ENCODE results near the gene PDGFD. TPM values are rescaled to one million over a fixed set of nuclear protein-coding genes. Genes with fewer than 3 reads are reported as not detected.

Gene PDGFD
- polyA plus RNA-seq, 3 donors = 7.7 to 15.7 (median 9.1) TPM

- no peak overlapping the region for H3K27ac ChIP-seq (ENCODE audit: low read depth, low read length)
Observed at GRCh38 chr11:103889679-103890078, 274.3 kb downstream of the PDGFD start.

GRCh38 chr11:103888541-103888951 lies 275.4 kb downstream of the PDGFD start:
- no peak overlapping the region for H3K27ac ChIP-seq (ENCODE audit: low read depth, low read length)

DNA sequence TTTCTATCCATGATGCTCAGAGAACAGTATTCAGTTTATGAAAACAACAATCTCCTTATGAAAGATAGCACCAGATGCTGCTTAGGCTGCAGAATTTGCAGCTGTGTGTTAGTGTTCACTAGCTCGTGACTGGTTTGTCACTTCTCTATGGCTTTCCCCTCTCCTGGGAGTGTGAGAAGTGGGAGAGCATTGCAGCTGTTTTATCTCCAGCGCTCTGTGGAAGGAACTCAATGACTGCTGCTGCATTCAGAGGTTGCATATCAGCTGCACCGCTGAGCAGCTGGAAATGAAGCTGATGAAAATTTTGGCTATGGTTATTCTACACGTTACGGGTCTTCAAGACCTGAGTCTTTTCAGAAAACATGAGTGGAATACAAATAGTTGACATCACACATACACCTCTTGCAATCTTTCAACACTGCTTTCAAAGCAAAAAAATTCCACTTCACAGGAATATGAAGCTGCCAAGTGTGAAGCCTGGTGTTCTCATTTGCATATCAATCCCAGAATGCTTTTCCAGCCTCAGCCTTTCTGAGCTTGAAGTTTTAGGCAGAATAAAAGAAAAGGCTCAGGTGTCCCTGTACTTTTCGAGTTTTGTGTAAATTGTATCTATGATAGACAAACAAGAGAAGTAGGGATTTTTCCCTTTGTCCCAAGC lies 276.8 kb downstream of the PDGFD start:
- H3K27ac ChIP-seq (ENCODE audit: low read depth, low read length) = no peak overlapping the region
- 45 to 53% (median 49%) methylated on average over 6 of the region's 6 CpGs for WGBS, 3 donors

- no peak overlapping the region for H3K27ac ChIP-seq (ENCODE audit: low read depth, low read length)
- WGBS, 3 donors = 66 to 90% (median 83%) methylated on average over 1 of the region's 1 CpG
Observed at GRCh38 chr11:103883856-103884255, 280.1 kb downstream of the PDGFD start.

DNA sequence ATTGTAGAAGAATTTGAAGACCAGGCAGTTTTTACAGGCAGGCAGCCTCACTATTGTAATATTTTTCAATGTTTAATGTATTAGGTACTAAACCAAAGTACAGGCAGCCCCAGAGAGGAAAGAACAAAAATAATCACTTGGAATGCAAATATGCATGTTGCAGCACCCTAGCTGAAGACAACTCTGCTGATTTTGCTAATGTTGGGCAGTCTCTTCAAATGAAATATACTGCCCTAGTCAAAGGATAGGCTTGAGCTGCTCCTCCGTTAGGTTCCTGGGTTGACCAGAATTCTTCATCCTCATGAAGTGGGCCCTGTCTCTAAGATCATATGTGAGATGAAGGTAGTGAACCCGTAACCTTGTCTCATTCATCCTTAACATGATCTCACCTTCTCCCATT lies 280.7 kb downstream of the PDGFD start:
- H3K27ac ChIP-seq (ENCODE audit: low read depth, low read length) = no peak overlapping the region
- WGBS, 3 donors = 94 to 98% (median 96%) methylated on average over 2 of the region's 2 CpGs

DNA sequence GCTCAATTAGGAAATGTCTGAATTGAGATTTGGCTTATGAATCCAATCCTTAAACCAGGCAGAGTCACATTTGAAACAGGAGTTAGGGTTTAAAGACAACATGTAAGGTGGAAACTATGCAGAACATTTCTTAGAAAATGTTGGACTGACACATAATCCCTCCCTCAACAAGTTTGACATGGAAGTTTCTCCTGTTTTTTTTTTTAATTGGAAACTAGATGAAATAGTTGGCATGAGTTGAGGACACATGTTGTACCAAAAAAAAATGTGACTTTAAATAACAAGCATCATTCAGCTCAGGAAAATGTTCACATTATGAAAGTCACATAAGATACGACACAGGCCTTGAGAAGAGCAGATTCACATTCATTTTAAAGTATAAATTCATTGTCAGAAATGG lies 282.4 kb downstream of the PDGFD start:
- no peak overlapping the region for H3K27ac ChIP-seq (ENCODE audit: low read depth, low read length)
- WGBS, 3 donors = 68 to 81% (median 68%) methylated on average over 1 of the region's 1 CpG

DNA sequence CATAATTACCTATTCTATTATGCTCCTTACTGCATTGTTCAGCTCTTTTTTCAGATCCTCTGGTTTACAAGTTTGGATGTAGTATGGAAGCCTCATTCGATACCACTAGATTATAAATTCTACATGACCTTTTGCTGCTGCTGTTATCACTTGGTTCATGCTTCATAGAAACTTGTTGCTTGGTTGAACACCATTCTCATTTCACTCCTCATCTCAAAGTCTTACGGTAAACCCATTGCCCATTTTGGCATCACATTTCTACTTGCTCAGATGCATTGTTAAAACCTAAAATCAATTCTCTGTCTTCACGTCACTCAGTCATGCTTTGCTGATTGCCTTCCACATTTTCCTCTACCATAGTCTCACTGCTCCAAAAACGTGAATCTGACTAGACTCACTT lies 283.0 kb downstream of the PDGFD start:
- H3K27ac ChIP-seq (ENCODE audit: low read depth, low read length) = no peak overlapping the region
- WGBS, 3 donors = 91 to 94% (median 93%) methylated on average over 4 of the region's 4 CpGs

GRCh38 chr11:103878646-103879045 lies 285.3 kb downstream of the PDGFD start:
- no peak overlapping the region for H3K27ac ChIP-seq (ENCODE audit: low read depth, low read length)

GRCh38 chr11:103877221-103877620 lies 286.7 kb downstream of the PDGFD start:
- H3K27ac ChIP-seq (ENCODE audit: low read depth, low read length) = no peak overlapping the region

DNA sequence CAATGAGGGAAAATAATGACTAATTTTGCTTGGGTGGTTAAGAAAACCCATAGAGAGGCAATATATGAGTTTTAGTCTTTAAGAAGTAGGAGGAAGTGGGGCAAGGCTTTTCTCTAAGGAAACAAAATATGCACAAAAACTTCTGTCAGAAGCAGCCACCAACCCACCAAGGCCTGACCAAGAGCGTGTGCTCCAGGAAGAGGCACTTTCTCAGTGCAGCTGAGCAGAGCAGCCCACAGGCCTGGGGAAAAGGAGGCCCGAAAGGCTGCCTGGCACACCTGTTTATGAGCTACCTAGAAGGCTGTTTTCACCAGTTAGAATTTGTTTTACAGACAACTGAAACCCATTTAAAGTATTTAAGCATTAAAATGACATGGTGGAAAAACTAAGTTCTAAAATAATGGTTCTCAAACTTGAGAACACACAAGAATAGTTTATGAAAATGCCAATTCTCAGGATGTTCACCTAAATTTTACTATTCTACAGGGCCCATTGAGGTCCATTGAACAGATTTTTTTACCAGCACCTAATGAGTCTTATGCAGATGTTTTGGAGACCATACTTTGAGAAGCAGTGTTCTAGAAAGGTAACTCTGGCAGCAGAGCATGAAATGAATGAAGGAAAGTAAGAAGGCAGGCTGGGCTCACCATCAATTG lies 288.0 kb downstream of the PDGFD start:
- H3K27ac ChIP-seq (ENCODE audit: low read depth, low read length) = no peak overlapping the region
- 64 to 85% (median 80%) methylated on average over 2 of the region's 2 CpGs for WGBS, 3 donors

- no peak overlapping the region for H3K27ac ChIP-seq (ENCODE audit: low read depth, low read length)
- 92 to 94% (median 92%) methylated on average over 3 of the region's 3 CpGs for WGBS, 3 donors
Observed at GRCh38 chr11:103872748-103873147, 291.2 kb downstream of the PDGFD start.

DNA sequence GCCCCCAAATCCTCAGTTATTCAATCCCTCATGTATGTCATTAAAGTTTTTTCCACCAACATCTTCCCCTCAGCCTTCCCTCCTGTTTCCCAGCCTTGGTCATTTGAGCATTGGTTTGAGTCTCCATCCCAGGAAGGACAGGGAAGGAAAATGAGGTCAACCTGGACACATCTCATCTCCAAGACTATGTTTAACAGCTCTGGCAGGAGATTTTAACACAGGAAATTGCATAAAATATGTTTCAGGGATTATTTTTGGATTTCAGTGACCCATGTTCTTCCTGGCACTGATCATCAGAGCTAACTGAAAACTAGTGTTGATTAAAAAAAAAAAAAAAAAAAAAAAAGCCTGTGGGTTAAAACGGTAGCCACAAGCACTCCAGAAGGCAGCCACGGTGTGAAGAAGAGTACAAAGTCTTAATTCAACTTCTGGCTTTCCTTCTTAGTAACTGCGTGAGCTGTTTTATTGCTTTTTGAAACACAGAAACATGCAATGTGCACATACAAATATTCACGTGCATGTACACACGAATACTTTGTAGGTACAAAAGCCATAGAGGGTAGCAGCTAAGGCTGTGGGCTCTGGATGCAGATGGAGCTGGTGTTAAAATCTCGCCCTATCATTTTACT lies 291.9 kb downstream of the PDGFD start:
- 55 to 83% (median 59%) methylated on average over 6 of the region's 6 CpGs for WGBS, 3 donors
- H3K27ac ChIP-seq (ENCODE audit: low read depth, low read length) = no peak overlapping the region

DNA sequence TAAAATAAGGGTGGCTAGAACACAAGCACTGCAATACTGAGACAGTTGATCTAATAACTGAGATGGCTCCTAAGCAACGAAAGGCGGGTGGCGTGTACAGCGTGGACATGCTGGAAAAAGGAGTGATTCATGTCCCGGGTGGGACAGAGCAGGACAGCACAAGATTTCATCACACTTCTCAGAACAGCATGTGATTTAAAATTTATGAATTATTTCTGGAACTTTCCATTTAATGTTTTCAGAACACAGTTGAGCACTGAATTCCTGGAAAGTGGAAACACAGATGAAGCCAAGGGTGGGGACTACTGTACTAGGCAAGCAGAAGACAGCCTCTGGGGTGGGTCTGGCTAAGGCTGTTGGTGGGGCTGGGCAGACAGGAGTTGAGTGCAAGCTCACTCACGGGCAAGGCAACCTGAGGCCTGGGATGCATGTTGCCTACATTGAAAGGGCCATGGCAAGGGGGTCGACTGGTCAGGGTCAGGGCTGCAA lies 293.1 kb downstream of the PDGFD start:
- H3K27ac ChIP-seq (ENCODE audit: low read depth, low read length) = no peak overlapping the region

GRCh38 chr11:103867481-103867880 lies 296.5 kb downstream of the PDGFD start:
- WGBS, 3 donors = 94 to 98% (median 94%) methylated on average over 4 of the region's 4 CpGs
- H3K27ac ChIP-seq (ENCODE audit: low read depth, low read length) = no peak overlapping the region

More for the DNA sequence above, 293.1 kb downstream of the PDGFD start:
- 57 to 88% (median 71%) methylated on average over 7 of the region's 7 CpGs for WGBS, 3 donors

DNA sequence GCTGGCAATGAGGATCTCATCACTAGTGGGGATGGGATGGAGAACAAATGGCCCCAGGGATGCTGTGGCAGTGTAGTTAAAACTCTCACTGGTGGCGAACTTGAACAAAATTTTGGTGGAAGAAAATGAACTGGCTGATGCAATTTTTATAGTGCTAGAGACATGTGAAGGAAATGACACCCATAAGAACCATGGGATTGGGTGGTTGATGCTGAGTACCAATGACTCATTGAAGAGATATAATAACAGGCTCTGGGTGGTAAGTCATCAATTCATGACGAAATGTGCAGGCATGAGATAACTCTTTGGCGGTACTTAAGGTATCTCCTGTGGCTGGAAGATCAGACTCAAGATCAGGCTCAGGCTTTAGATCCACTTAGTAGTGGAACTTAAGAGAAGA lies 300.4 kb downstream of the PDGFD start:
- WGBS, 3 donors = 93 to 95% (median 94%) methylated on average over 3 of the region's 3 CpGs

GRCh38 chr11:103862802-103863174 lies 301.2 kb downstream of the PDGFD start:
- H3K27ac ChIP-seq (ENCODE audit: low read depth, low read length) = no peak overlapping the region
- WGBS, 3 donors = 93 to 96% (median 94%) methylated on average over 3 of the region's 3 CpGs

More for the DNA sequence above, 300.4 kb downstream of the PDGFD start:
- no peak overlapping the region for H3K27ac ChIP-seq (ENCODE audit: low read depth, low read length)

GRCh38 chr11:103862094-103862801 lies 301.7 kb downstream of the PDGFD start:
- H3K27ac ChIP-seq (ENCODE audit: low read depth, low read length) = no peak overlapping the region
- 61 to 77% (median 69%) methylated on average over 9 of the region's 9 CpGs for WGBS, 3 donors

Data from adipose tissue (tissue), 3 donors.